ENCODE results near the gene SEC14L6.

Gene SEC14L6

GRCh38 chr22:30513462-30513861 lies 33.1 kb downstream of the SEC14L6 start:
- TF ChIP-seq CTCF (IDR thresholded peaks at IDR 0.05; ENCODE audit: low read length) (no peak), EZH2 (IDR thresholded peaks at IDR 0.05; ENCODE audit: borderline replicate concordance, low read length) (no peak)
- Histone ChIP-seq H3K9me3 (ENCODE audit: low read length) (no peaks in the 10 kb centered on the region), H4K20me1 (ENCODE audit: insufficient read depth, low read length) (no peaks in the 10 kb centered on the region), H3K4me1 (ENCODE audit: insufficient read depth, low read length, severe bottlenecking) (no peaks in the 10 kb centered on the region), H3K36me3 (ENCODE audit: insufficient read depth, low read length) (no peaks in the 10 kb centered on the region), H3K9ac (ENCODE audit: low read length) (no peak overlapping the region), H3K79me2 (ENCODE audit: insufficient read depth, low read length) (no peaks in the 10 kb centered on the region), H2AFZ (ENCODE audit: low read length) (no peak overlapping the region), H3K9me2 (ENCODE audit: low read depth, low read length) (no peaks in the 10 kb centered on the region), H3K4me2 (ENCODE audit: low read length) (no peak overlapping the region), H3K27ac (ENCODE audit: low read depth, low read length, poor library complexity, severe bottlenecking) (no peak overlapping the region), H3K4me3 (ENCODE audit: low read depth, low read length, poor library complexity, severe bottlenecking) (no peak overlapping the region), H3F3A (ENCODE audit: insufficient read depth, low read length) (no peaks in the 10 kb centered on the region), H3K27me3 (ENCODE audit: insufficient read depth, low read length) (no peaks in the 10 kb centered on the region)

GRCh38 chr22:30511911-30512310 lies 34.6 kb downstream of the SEC14L6 start:
- H2AFZ ChIP-seq (ENCODE audit: low read length), result no peak overlapping the region
- no peaks in the 10 kb centered on the region for H3K79me2 ChIP-seq (ENCODE audit: insufficient read depth, low read length)
- no peaks in the 10 kb centered on the region for H3K9me3 ChIP-seq (ENCODE audit: low read length)
- H3F3A ChIP-seq (ENCODE audit: insufficient read depth, low read length), result no peaks in the 10 kb centered on the region
- H3K4me2 ChIP-seq (ENCODE audit: low read length), result no peak overlapping the region
- no peak for TF ChIP-seq EZH2 (IDR thresholded peaks at IDR 0.05; ENCODE audit: borderline replicate concordance, low read length)
- no peaks in the 10 kb centered on the region for H3K4me1 ChIP-seq (ENCODE audit: insufficient read depth, low read length, severe bottlenecking)
- no peaks in the 10 kb centered on the region for H3K36me3 ChIP-seq (ENCODE audit: insufficient read depth, low read length)
- no peak overlapping the region for H3K9ac ChIP-seq (ENCODE audit: low read length)
- H4K20me1 ChIP-seq (ENCODE audit: insufficient read depth, low read length), result no peaks in the 10 kb centered on the region
- H3K4me3 ChIP-seq (ENCODE audit: low read depth, low read length, poor library complexity, severe bottlenecking), result no peak overlapping the region
- H3K27me3 ChIP-seq (ENCODE audit: insufficient read depth, low read length), result no peaks in the 10 kb centered on the region
- H3K9me2 ChIP-seq (ENCODE audit: low read depth, low read length), result no peaks in the 10 kb centered on the region
- no peak overlapping the region for H3K27ac ChIP-seq (ENCODE audit: low read depth, low read length, poor library complexity, severe bottlenecking)

GRCh38 chr22:30511109-30511508 lies 35.4 kb downstream of the SEC14L6 start:
- Histone ChIP-seq H3K27me3 (ENCODE audit: insufficient read depth, low read length) (no peaks in the 10 kb centered on the region), H4K20me1 (ENCODE audit: insufficient read depth, low read length) (no peaks in the 10 kb centered on the region), H3K4me1 (ENCODE audit: insufficient read depth, low read length, severe bottlenecking) (no peaks in the 10 kb centered on the region), H2AFZ (ENCODE audit: low read length) (no peak overlapping the region), H3K4me3 (ENCODE audit: low read depth, low read length, poor library complexity, severe bottlenecking) (no peak overlapping the region), H3F3A (ENCODE audit: insufficient read depth, low read length) (no peaks in the 10 kb centered on the region), H3K9me2 (ENCODE audit: low read depth, low read length) (no peaks in the 10 kb centered on the region), H3K79me2 (ENCODE audit: insufficient read depth, low read length) (no peaks in the 10 kb centered on the region), H3K36me3 (ENCODE audit: insufficient read depth, low read length) (no peaks in the 10 kb centered on the region), H3K9me3 (ENCODE audit: low read length) (no peaks in the 10 kb centered on the region), H3K9ac (ENCODE audit: low read length) (no peak overlapping the region), H3K27ac (ENCODE audit: low read depth, low read length, poor library complexity, severe bottlenecking) (no peak overlapping the region), H3K4me2 (ENCODE audit: low read length) (no peak overlapping the region)
- no peak for TF ChIP-seq EZH2 (IDR thresholded peaks at IDR 0.05; ENCODE audit: borderline replicate concordance, low read length)
- TF ChIP-seq CTCF (IDR thresholded peaks at IDR 0.05; ENCODE audit: low read length), result no peak

- Histone ChIP-seq H3K9ac (ENCODE audit: low read length) (no peak overlapping the region), H3K27ac (ENCODE audit: low read depth, low read length, poor library complexity, severe bottlenecking) (no peak overlapping the region), H3K9me3 (ENCODE audit: low read length) (no peaks in the 10 kb centered on the region), H3K4me3 (ENCODE audit: low read depth, low read length, poor library complexity, severe bottlenecking) (no peak overlapping the region), H3K9me2 (ENCODE audit: low read depth, low read length) (no peaks in the 10 kb centered on the region), H2AFZ (ENCODE audit: low read length) (no peak overlapping the region), H3K36me3 (ENCODE audit: insufficient read depth, low read length) (no peaks in the 10 kb centered on the region), H3K27me3 (ENCODE audit: insufficient read depth, low read length) (no peaks in the 10 kb centered on the region), H3K4me1 (ENCODE audit: insufficient read depth, low read length, severe bottlenecking) (no peaks in the 10 kb centered on the region), H3K79me2 (ENCODE audit: insufficient read depth, low read length) (no peaks in the 10 kb centered on the region), H3K4me2 (ENCODE audit: low read length) (no peak overlapping the region), H4K20me1 (ENCODE audit: insufficient read depth, low read length) (no peaks in the 10 kb centered on the region), H3F3A (ENCODE audit: insufficient read depth, low read length) (no peaks in the 10 kb centered on the region)
- TF ChIP-seq EZH2 (IDR thresholded peaks at IDR 0.05; ENCODE audit: borderline replicate concordance, low read length) (no peak), CTCF (IDR thresholded peaks at IDR 0.05; ENCODE audit: low read length) (no peak)
Measured at GRCh38 chr22:30508216-30508615, 38.3 kb downstream of the SEC14L6 start.
